HepG2 (cell line): ENCODE results near the gene ABHD4. TPM values are rescaled to one million over a fixed set of nuclear protein-coding genes. Genes with fewer than 3 reads are reported as not detected.

Experiments
- BHLHE40 ChIP-seq: IDR thresholded peaks from 2 replicates; pipeline ENCODE4 v1.6.1; 2011; ENCODE audit warnings: low read length, improper control_type of control experiment
- KDM5A ChIP-seq: fragments of 200-600 bp; sonication (generic); IDR thresholded peaks from 2 replicates; pipeline ENCODE4 v1.7.0; 2018; ENCODE audit warnings: antibody characterized with exemption, mild to moderate bottlenecking, low read length, borderline replicate concordance
- ZNF788 ChIP-seq: sonication (generic); formaldehyde crosslinking; IDR thresholded peaks from 2 replicates; pipeline ENCODE4 v1.5.0; 2020; ENCODE audit warnings: mild to moderate bottlenecking, missing genetic modification reagents, borderline replicate concordance
- polyA plus RNA-seq, 8 experiments: library from polyadenylated mRNA; depleted of rRNA in 3 of 8; stranded (reverse) in 7 of 8; unstranded in 1 of 8; fragments of >200 nt; fragmentation: Illumina TruSeq in 4 of 8; extraction: Trizol in 4 of 8; gene quantifications; 2 replicates each; pipeline versions ENCODE4 v1.2.1 to v1.2.3, GENCODE V29; 2011 to 2016; ENCODE audit warnings: low read depth in 4 of 8, missing spikeins in 1 of 8, mixed read lengths in 1 of 8; ENCODE audit not compliant: insufficient read depth in 1 of 8
- total RNA-seq, 5 experiments: library from RNA; depleted of rRNA; stranded (reverse); fragments of >200 nt; fragmentation: Illumina TruSeq; extraction: Trizol; gene quantifications; 2 replicates each; pipeline ENCODE4 v1.2.3, GENCODE V29; 2016; ENCODE audit warnings: low read depth in 1 of 5
- TF ChIP-seq, protein P1 (sequence below): IDR thresholded peaks from 2 replicates; pipeline ENCODE4 v1.6.1; 2016
- TF ChIP-seq, protein P2 (sequence below): sonication (generic); formaldehyde crosslinking; IDR thresholded peaks from 2 replicates; pipeline ENCODE4 v1.9.0; 2021; ENCODE audit warnings: mild to moderate bottlenecking, missing genetic modification reagents

ABHD4 gene
- total and polyA plus RNA-seq, 2 of the 13 experiments (the other 11 are each of a cell fraction or from before 2014, with no cell fraction given) = 16.1 to 47.5 TPM

DNA sequence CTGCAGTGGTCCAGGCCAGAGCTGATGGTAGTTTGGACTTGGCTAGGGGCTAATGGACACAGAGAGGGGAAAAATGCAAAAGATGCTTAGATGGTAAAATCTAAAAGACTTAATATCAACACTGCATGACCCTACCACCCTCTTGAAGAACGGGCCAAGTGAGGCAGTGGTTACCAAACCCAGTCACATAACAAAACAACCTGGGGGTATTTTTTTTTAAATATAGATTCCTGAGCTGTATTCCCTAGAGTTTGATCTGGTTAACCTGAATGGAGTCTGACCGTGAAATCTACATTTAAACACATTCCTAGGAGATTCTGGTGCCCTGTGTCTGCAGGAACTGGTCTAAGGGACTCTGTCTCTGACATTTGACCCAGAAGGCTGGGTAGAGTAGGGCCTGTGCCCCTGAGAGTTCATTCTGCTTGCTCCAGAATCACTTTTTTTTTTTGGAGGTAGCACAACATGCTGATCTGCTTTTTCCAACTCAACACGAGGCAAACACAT, 15.7 kb downstream of the ABHD4 start (continued):
- TF ChIP-seq, protein P1, sequence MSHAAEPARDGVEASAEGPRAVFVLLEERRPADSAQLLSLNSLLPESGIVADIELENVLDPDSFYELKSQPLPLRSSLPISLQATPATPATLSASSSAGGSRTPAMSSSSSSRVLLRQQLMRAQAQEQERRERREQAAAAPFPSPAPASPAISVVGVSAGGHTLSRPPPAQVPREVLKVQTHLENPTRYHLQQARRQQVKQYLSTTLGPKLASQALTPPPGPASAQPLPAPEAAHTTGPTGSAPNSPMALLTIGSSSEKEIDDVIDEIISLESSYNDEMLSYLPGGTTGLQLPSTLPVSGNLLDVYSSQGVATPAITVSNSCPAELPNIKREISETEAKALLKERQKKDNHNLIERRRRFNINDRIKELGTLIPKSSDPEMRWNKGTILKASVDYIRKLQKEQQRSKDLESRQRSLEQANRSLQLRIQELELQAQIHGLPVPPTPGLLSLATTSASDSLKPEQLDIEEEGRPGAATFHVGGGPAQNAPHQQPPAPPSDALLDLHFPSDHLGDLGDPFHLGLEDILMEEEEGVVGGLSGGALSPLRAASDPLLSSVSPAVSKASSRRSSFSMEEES (CRISPR knock-in tag) = no peak
- TF ChIP-seq, protein P2, sequence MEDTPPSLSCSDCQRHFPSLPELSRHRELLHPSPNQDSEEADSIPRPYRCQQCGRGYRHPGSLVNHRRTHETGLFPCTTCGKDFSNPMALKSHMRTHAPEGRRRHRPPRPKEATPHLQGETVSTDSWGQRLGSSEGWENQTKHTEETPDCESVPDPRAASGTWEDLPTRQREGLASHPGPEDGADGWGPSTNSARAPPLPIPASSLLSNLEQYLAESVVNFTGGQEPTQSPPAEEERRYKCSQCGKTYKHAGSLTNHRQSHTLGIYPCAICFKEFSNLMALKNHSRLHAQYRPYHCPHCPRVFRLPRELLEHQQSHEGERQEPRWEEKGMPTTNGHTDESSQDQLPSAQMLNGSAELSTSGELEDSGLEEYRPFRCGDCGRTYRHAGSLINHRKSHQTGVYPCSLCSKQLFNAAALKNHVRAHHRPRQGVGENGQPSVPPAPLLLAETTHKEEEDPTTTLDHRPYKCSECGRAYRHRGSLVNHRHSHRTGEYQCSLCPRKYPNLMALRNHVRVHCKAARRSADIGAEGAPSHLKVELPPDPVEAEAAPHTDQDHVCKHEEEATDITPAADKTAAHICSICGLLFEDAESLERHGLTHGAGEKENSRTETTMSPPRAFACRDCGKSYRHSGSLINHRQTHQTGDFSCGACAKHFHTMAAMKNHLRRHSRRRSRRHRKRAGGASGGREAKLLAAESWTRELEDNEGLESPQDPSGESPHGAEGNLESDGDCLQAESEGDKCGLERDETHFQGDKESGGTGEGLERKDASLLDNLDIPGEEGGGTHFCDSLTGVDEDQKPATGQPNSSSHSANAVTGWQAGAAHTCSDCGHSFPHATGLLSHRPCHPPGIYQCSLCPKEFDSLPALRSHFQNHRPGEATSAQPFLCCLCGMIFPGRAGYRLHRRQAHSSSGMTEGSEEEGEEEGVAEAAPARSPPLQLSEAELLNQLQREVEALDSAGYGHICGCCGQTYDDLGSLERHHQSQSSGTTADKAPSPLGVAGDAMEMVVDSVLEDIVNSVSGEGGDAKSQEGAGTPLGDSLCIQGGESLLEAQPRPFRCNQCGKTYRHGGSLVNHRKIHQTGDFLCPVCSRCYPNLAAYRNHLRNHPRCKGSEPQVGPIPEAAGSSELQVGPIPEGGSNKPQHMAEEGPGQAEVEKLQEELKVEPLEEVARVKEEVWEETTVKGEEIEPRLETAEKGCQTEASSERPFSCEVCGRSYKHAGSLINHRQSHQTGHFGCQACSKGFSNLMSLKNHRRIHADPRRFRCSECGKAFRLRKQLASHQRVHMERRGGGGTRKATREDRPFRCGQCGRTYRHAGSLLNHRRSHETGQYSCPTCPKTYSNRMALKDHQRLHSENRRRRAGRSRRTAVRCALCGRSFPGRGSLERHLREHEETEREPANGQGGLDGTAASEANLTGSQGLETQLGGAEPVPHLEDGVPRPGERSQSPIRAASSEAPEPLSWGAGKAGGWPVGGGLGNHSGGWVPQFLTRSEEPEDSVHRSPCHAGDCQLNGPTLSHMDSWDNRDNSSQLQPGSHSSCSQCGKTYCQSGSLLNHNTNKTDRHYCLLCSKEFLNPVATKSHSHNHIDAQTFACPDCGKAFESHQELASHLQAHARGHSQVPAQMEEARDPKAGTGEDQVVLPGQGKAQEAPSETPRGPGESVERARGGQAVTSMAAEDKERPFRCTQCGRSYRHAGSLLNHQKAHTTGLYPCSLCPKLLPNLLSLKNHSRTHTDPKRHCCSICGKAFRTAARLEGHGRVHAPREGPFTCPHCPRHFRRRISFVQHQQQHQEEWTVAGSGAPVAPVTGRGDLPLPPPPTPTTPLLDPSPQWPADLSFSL (CRISPR knock-in tag) = no peak
- TF ChIP-seq ZNF788 (CRISPR knock-in tag) (0 out of 2 replicates have a peak, but pooled peaks have one; percentile 24), BHLHE40 (no peak), KDM5A (no peak)
